Type B pancreatic cell (in vitro differentiated cells): Measurements from ENCODE around the gene CIB1. TPM values are rescaled to one million over a fixed set of nuclear protein-coding genes. Genes with fewer than 3 reads are reported as not detected.

Experiments used
- DNase-seq: peaks from one replicate; pipeline ENCODE4 v3.0.0; 2021; ENCODE audit warnings: mixed read lengths; ENCODE audit not compliant: unreplicated experiment; ENCODE audit errors: extremely low spot score
- H3K27ac Mint-ChIP-seq: 2 replicates; pipeline ENCODE4 v1.8.0; 2021; ENCODE audit warnings: mild to moderate bottlenecking, mixed read lengths
- H3K27me3 Mint-ChIP-seq: 2 replicates; pipeline ENCODE4 v1.8.0; 2021; ENCODE audit warnings: mixed read lengths
- H3K36me3 Mint-ChIP-seq: 2 replicates; pipeline ENCODE4 v1.8.0; 2021; ENCODE audit warnings: mixed read lengths
- H3K4me1 Mint-ChIP-seq: one replicate; pipeline ENCODE4 v1.8.0; 2021; ENCODE audit warnings: mixed read lengths; ENCODE audit not compliant: unreplicated experiment
- H3K4me3 Mint-ChIP-seq: 2 replicates; pipeline ENCODE4 v1.8.0; 2021; ENCODE audit warnings: mild to moderate bottlenecking, mixed read lengths
- H3K9me3 Mint-ChIP-seq: 2 replicates; pipeline ENCODE4 v1.8.0; 2021; ENCODE audit warnings: mixed read lengths
- CTCF ChIP-seq: fragments of 200-600 bp; sonication (generic); conservative IDR thresholded peaks from 2 replicates; pipeline ENCODE4 v1.5.0; 2021; ENCODE audit warnings: antibody characterized with exemption, mild to moderate bottlenecking
- total RNA-seq: library from RNA; stranded (reverse); gene quantifications from 2 replicates; pipeline ENCODE4 v1.2.1, GENCODE V29; 2021; ENCODE audit warnings: low replicate concordance

The CIB1 gene
- total RNA-seq, 1 donor from 2014 or later: 31.6 TPM

DNA sequence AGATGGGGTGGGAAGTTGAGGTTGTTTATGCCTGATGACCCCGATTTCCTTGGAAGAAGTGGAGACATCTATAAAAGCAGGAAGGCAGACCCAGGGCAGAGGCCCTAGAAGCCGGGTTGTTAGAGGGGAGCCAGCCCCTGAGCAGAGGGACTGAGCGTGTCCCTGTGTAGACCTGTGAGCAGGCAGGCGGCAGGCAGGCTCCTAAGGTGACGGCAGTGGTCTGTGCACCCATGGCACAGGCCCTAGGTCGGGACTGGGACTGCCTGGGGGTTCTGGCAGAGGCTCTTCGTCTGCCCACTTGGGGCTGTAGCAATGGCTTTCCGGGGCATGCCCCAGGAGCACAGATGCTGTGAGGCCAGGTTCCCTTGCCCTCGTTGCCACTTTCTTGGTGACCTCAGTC lies 22.7 kb downstream of the CIB1 start:
- no peaks in the 10 kb centered on the region for H3K36me3 Mint-ChIP-seq
- no peaks in the 10 kb centered on the region for H3K9me3 Mint-ChIP-seq
- no peak for TF ChIP-seq CTCF
- no peak overlapping the region for H3K4me3 Mint-ChIP-seq
- H3K27ac Mint-ChIP-seq: peak overlapping the region; percentile 60
- H3K27me3 Mint-ChIP-seq: no peaks in the 10 kb centered on the region
- peaks cover 3% of the 10 kb centered on the region for H3K4me1 Mint-ChIP-seq
- no peak for DNase-seq

DNA sequence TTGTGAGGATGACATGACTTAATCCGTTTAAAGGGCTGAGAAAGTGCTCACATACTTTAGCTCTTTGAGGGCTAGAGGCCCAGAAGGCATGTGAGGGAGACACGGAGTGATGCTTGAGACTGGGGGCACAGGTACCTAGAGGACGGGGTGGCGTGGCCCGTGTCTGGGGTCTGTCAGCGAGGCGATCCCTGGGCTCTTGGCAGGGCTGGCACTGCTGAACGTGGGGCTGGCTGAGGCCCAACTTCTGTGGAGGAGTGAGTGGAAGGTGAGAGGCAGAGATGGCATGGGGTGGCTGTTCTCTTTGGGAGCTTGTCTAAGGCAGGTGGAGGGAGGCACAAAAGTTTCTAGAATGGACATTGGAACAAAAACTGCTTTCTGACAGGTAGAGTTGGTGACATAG lies 23.1 kb downstream of the CIB1 start:
- no peak for TF ChIP-seq CTCF
- Mint-ChIP-seq H3K4me1 (peaks cover 3% of the 10 kb centered on the region), H3K27ac (peak overlapping the region; percentile 60), H3K36me3 (no peaks in the 10 kb centered on the region), H3K4me3 (no peak overlapping the region), H3K9me3 (no peaks in the 10 kb centered on the region), H3K27me3 (no peaks in the 10 kb centered on the region)
- DNase-seq: no peak

- Mint-ChIP-seq H3K4me1 (no peaks in the 10 kb centered on the region), H3K27ac (no peak overlapping the region), H3K36me3 (no peaks in the 10 kb centered on the region), H3K4me3 (no peak overlapping the region), H3K27me3 (no peaks in the 10 kb centered on the region), H3K9me3 (no peaks in the 10 kb centered on the region)
- no peak for DNase-seq
- no peak for TF ChIP-seq CTCF
Observed at GRCh38 chr15:90209591-90209990, 24.1 kb downstream of the CIB1 start.

GRCh38 chr15:90208356-90208755 lies 25.4 kb downstream of the CIB1 start:
- no peaks in the 10 kb centered on the region for H3K9me3 Mint-ChIP-seq
- H3K4me3 Mint-ChIP-seq: no peak overlapping the region
- TF ChIP-seq CTCF: no peak
- no peak for DNase-seq
- no peaks in the 10 kb centered on the region for H3K4me1 Mint-ChIP-seq
- H3K36me3 Mint-ChIP-seq: no peaks in the 10 kb centered on the region
- no peak overlapping the region for H3K27ac Mint-ChIP-seq
- no peaks in the 10 kb centered on the region for H3K27me3 Mint-ChIP-seq

DNA sequence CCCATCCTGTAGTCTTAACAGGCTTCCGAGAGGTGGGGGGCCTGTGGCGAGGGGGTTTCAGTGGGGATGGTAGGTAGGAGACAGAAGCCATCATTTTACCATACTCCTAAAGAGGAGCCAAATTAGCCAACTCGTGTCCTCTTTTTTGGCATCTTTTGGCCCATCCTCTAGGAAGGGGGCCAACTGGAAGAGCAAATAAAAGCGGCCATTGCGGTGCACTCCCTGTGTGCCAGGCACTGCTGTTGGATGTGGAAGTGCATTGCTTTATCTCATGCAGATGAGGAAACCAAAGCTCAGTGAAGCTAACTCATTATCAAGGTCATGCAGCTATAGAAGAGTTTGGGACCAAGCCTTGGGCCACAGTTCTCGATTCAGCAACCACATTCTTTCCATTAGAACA lies 26.5 kb downstream of the CIB1 start:
- H3K4me3 Mint-ChIP-seq: no peak overlapping the region

More for the DNA sequence above, 26.5 kb downstream of the CIB1 start:
- Mint-ChIP-seq H3K27me3 (no peaks in the 10 kb centered on the region), H3K4me1 (peaks cover 5% of the 10 kb centered on the region), H3K36me3 (no peaks in the 10 kb centered on the region), H3K27ac (no peak overlapping the region), H3K9me3 (no peaks in the 10 kb centered on the region)
- DNase-seq: no peak
- TF ChIP-seq CTCF: no peak
